Measurements from ENCODE around the gene DNM3.
A peak's percentile ranks its signal among the peaks of the same experiment; 100 is the strongest.

DNA sequence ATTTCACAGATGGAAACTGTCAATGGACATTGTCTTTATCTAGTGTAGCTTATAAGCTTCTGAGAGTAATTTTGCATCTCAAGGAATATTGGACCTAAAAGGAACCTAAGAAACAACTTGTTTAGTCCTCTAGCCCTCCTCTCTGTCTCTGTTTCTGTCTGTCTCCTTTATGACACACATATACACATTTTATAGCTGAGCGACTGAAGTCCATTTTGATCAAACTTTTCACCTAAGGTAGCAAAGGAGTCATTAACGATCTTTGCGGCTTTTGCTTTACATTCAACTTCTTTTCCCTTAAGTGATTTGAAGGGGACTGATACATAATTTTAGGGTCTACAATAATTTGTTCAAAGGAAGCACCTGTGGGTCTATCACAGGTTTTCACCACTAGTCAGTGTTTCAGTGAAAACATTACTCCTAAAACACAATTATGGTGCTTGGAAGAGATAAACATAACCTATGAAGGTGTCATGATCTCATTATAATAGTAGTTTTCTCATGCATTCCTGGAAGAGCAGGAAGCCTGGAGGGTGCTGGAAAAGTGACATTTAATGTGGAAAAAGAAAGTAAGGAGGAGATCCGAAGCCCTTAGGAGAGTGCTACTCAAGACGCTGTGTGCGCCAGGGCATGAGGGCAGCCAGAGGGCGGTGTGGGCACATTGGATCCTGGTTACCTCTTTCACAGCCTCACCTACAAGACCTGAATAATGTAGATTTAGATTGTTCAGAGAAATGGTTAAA, 248.6 kb downstream of the DNM3 start:
- TF ChIP-seq POLR2A (IDR thresholded peaks at IDR 0.05) (no peak), CTCF (IDR thresholded peaks at IDR 0.05) (peak; percentile 42 to 77 (median 64)), POLR2AphosphoS5 (IDR thresholded peaks at IDR 0.05) (no peak)
